GM21447 (cell line): ENCODE data around the gene CDH23.
"Not testable (repeated sequence)": the region's sequence is repeated elsewhere in the genome, so short reads cannot be mapped to it uniquely, and the experiment has no call there.

ENCODE experiments used
- ATAC-seq: cut with Tn5 transposase; IDR thresholded peaks from one replicate; pipeline ENCODE4 v1.9.1; 2021; ENCODE audit not compliant: unreplicated experiment

CDH23 gene

DNA sequence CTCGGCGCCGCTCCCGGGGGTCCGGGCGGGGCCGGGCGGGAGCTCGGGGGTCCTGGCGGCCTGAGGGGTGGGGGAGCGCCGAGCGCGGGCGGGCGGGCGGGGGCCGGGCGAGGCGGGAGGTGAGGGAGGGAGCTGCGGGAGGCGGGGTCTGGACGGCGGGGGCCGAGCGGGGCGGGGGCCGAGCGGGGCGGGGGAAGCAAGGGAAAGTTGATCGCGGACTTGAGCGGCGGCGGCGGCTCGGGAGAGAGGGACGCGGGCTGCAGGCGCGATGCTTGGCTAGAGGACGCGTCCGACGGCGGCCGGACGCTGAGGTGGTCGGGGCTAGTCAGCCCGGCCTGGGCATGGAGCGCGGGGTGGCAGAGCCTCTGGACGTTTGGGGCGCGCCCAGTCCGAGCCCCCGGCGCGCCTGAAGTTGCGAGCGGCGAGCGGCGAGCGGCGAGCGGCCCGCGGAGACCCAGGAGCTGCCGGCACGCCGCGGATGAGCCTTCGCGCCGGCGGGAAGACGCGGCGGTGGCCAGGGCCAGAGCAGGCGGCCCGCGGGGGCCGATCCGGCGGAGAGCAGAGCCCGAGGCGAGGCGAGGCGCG lies at the start of gene CDH23:
Gene CDH23 (plus strand): TSS at position 210 of the 585 bp plus-strand sequence. CDS start 42,912 bp downstream, outside the sequence.
- no peak for ATAC-seq

DNA sequence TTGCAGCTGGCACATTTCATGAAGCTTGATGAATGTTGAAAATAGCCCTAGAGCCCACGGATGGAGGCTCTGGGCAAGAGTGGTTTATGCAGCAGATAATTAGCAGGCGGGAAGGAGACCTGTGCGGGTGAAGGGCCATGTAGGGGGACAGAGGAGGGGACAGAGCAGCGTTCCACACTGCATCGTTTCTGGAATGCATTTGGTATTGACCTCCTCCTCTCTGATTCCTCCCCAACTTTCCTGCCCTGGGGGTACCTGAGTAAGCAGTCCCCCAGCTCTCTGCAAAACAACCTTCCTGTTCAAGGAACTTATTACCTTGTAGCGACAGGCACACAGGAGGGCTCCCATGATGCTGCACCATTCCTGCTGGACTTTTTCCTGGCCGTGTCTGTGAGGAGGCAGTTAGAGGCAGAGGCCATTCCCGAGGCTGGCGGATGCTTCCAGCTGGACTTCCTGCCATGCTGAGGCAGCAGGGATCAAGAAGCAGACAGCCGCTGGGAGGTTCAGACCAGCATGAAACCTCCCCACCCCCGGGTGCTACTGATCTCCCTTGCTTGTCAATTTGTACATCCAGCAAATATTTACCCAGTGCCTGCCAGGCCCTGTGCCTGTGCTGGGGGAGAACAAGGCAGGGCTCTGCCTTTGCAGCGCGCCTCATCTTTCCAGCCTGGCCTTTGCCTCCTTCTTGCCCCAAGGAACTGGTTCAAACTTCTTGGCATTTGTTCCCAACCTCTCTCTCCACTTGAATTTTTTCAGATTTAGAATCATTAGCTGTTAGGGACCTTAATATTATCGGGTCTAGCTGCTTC lies 48.9 kb upstream of the CDH23 start:
- ATAC-seq = no peak

DNA sequence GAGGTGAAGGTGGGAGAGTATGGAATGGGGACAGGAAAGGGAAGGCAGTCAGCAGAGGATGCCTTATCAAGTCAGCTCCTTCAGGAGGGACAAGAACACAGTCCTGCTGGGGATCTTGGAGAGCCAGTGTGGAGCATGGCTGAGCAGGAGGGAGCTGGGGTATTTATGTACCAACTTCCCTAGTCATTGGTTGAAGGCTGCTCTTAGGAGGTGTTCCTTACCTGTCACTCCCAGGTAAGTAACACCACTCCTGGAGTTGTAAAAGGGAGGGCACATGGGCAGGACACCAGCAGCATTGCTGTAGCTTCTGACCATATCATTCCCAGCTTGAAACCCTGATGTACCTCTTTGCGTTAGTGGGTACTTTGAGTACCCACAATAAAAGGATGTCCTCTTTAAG lies 47.9 kb upstream of the CDH23 start:
- ATAC-seq = no peak

GRCh38 chr10:71349406-71349805 lies 47.3 kb upstream of the CDH23 start:
- no peak for ATAC-seq

GRCh38 chr10:71351087-71351486 lies 45.6 kb upstream of the CDH23 start:
- ATAC-seq = no peak

DNA sequence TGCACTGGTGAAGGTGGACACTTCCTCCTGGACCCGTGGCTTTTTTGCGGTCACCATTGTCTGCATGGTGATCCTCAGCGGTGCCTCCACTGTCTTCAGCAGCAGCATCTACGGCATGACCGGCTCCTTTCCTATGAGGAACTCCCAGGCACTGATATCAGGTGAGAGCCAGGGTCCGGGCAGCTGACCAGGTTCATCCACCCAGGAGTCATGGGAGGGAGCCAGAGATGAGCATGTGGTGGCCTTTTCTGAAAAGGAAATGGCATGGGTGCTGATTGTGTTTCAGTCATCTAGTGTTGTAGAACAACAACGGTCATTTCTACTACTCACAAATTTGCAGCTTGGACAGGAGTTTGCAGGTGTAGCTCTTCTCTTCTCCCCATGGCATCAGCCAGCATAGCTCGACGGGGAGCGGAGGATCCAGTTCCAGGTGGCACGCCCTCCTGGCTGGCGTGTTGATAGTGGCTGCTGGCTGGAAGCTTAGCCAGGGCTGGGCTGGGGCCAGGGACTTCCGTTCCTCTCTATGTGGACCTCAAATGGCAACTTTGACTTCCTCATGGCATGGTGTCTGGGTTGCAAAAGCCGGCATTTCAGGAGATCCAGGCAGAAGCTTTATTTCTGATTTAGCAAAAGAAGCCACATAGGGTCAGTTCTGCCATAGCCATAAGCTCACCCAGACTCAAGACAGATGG lies 44.9 kb upstream of the CDH23 start:
- ATAC-seq = no peak

DNA sequence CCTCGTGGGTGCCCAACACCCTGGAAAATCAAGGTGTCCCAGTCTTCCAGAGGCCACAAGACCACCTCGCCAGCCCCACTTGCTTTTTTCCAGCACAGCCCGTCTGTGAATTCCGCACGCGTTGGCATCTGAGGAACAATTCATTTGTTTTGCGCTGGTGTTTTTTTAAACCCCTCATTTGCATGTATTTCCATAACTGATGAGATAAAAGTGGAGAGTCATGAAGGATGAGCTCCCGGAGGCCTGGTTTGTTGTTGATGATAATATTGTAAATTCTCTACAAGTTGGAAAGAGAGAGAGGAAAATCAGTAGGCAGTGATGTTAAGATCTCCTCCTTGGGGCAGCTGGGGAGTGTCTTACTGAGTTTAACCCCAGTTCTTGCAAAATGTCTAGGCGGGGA lies 43.1 kb upstream of the CDH23 start:
- ATAC-seq = no peak

- ATAC-seq = no peak
These were observed 41.9 kb upstream of the CDH23 start for GRCh38 chr10:71354776-71355175.

- ATAC-seq = no peak
These were observed 40.8 kb upstream of the CDH23 start for GRCh38 chr10:71355886-71356285.

DNA sequence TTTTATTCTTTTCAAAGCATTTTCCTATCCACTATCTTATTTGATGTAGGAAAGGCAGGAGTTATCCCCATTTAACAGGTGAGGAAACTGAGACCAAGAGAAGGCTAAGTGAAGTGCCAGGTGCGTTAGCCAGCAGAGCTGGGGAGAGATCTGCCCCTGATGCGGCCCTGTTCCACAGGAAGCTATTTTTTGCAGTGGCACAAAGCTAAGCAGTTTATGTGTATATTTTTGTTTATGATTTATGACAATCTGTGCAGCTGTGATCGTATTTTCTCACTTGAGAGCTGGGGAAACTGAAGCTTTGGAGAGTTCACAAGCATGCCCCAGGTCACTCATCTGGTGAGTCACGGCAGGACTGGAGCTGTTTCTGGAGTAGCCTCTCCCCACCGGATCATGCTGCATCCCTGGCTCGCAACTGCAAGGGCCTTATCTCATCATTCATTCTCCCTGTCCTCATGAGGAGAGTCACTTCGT lies 38.9 kb upstream of the CDH23 start:
- ATAC-seq = no peak

DNA sequence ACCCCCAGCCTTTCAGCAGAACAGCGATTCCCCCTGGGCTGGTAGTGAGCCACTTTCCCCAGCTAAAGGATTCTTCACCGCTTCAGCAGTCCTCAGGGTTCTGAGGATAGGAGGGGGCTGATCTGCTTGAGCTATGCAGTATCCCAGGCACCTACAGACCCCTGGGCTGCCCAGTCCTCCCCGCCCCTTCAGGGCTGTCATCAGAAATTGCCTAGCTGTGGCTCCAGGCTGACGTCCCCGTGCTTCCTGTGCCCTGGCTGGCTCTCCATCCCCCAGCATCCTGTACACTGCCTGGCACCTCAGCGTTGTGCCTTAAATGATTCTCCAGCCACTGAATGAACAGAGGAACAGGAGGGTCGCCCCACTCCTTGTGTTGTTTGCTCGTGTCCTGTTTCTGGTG lies 38.4 kb upstream of the CDH23 start:
- no peak for ATAC-seq

GRCh38 chr10:71358906-71359305 lies 37.8 kb upstream of the CDH23 start:
- ATAC-seq = not testable (repeated sequence)

GRCh38 chr10:71359364-71360046 lies 37.2 kb upstream of the CDH23 start:
- peak; percentile 76 for ATAC-seq

DNA sequence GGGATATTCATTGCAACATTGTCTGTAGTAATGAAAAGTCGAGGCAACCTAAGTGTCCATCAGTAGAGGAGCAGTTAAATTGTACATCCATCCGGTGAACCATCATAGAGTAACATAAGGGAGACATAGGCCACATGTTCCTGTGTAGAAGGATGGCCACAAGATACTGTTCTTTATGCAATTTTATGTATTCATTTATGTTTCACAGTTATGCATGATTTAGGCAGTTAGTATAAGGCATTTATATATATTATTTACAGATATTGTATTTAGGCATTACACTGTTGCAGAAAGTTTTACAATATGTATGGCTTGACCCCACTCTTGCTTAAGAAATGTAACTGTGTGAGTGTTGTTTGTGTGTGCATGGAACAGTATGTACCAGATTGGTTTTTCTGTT lies 36.0 kb upstream of the CDH23 start:
- ATAC-seq = no peak

DNA sequence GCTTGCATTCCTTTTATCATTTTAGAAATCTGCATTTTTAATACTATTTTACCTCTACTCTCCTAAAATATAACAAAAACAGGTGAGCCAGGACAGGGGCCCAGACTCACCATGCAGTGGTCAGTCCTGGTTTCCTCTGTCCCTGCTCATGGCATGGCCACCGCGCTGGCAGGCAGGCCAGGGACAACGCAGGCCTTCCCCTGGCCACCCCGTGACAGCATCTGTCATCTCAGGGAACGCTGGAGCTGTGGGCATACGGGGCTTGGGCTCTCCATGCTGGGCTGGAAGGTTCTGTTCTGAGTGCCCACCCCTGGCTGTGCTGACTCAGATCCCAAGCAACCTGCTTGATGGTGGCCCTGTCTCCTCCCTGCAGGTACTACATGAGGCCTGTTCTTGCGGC lies 35.1 kb upstream of the CDH23 start:
- no peak for ATAC-seq

- no peak for ATAC-seq
These were observed 34.6 kb upstream of the CDH23 start for GRCh38 chr10:71362141-71362540.

DNA sequence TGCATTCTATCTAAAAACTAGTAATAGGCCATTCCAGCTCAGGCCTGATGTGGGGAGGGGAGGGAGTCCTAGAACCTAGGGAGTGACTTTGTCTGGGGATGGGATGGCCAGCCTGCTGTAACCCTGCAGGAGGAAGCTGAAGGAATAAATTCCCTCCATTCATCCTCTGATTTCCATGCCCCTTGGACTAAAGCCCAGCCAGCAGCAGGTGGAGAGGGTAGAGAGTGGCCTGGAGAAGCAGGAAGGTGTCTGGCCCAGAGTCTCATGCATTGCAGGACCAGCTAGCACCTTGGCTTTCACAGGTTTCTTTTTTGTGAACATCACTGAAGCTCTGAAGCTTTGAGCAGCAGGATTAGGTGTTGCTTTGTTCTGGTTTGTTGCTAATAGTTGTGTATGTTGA lies 32.8 kb upstream of the CDH23 start:
- no peak for ATAC-seq

GRCh38 chr10:71365366-71365765 lies 31.4 kb upstream of the CDH23 start:
- no peak for ATAC-seq

DNA sequence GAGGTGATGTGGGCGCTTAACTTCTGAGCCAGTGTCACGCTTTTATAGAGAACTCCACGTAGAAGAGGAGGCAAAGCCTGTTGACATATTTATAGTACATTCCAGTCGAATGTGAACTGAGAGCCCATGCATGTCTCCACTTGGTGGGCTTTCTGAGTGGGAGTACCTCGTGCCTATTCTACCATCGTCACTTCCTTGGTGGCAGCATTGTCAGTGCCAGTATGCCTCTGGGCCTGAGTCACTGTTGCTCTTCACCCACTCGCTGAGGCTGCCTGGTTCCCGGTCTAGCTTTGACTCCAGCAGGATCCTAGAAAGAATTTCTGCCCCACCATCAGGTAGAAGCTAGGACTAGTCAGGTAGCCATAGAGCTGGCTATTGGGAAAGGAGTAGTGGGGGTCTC lies 30.0 kb upstream of the CDH23 start:
- no peak for ATAC-seq

GRCh38 chr10:71367271-71367670 lies 29.4 kb upstream of the CDH23 start:
- ATAC-seq = no peak

- no peak for ATAC-seq
These were observed 28.5 kb upstream of the CDH23 start for GRCh38 chr10:71368176-71368575.
